ENCODE data around the gene PRKG1. TPM values are rescaled to one million over a fixed set of nuclear protein-coding genes. Genes with fewer than 3 reads are reported as not detected.

The PRKG1 gene
- total and polyA plus RNA-seq, 2 experiments from 2014 or later, result 18.2 to 21.1 TPM

GRCh38 chr10:51367694-51368093 lies 293.4 kb downstream of the PRKG1 start:
- no peaks in the 10 kb centered on the region for H3K27me3 ChIP-seq (ENCODE audit: insufficient read depth)
- no peaks in the 10 kb centered on the region for H3K36me3 Mint-ChIP-seq (ENCODE audit: low read depth)
- no peak for ATAC-seq
- H3K4me3 ChIP-seq, result no peak overlapping the region
- no peak overlapping the region for H2AFZ ChIP-seq
- peak overlapping the region; percentile 24 for H3K4me2 ChIP-seq
- no peaks in the 10 kb centered on the region for H3F3A ChIP-seq (replicated peaks; ENCODE audit: low read depth)
- no peak for DNase-seq (ENCODE audit: low spot score)
- no peak overlapping the region for H3K27ac Mint-ChIP-seq
- no peak for TF ChIP-seq CREB1 (CRISPR knock-in tag; IDR thresholded peaks at IDR 0.05; ENCODE audit: low read depth)
- TF ChIP-seq CTCF (conservative IDR thresholded peaks at IDR 0.05; ENCODE audit: low read depth in 2 of 2), result no peak
- no peak for TF ChIP-seq REST (IDR thresholded peaks at IDR 0.05; ENCODE audit: unreplicated experiment)
- TF ChIP-seq NANOG (IDR thresholded peaks at IDR 0.05; ENCODE audit: borderline replicate concordance), result no peak
- no peak for TF ChIP-seq EZH2phosphoT487 (IDR thresholded peaks at IDR 0.05; ENCODE audit: unreplicated experiment)
- no peak for TF ChIP-seq ZNF114 (CRISPR knock-in tag; IDR thresholded peaks at IDR 0.05)
- TF ChIP-seq JUNB (IDR thresholded peaks at IDR 0.05; ENCODE audit: unreplicated experiment), result no peak
- TF ChIP-seq ETS1 (IDR thresholded peaks at IDR 0.05), result no peak
- no peak for TF ChIP-seq STAT1 (IDR thresholded peaks at IDR 0.05; ENCODE audit: unreplicated experiment)
- TF ChIP-seq POLR2AphosphoS5 (IDR thresholded peaks at IDR 0.05; ENCODE audit: low read depth), result no peak
- no peak for TF ChIP-seq ZNF331 (CRISPR knock-in tag; IDR thresholded peaks at IDR 0.05; ENCODE audit: low read depth)
- TF ChIP-seq ZNF462 (CRISPR knock-in tag; IDR thresholded peaks at IDR 0.05), result no peak
- TF ChIP-seq EZH2 (IDR thresholded peaks at IDR 0.05; ENCODE audit: low read depth, unreplicated experiment), result no peak
- H3K27ac ChIP-seq (ENCODE audit: low read depth), result no peak overlapping the region
- H3K79me2 ChIP-seq (replicated peaks; ENCODE audit: insufficient read depth), result no peaks in the 10 kb centered on the region
- no peaks in the 10 kb centered on the region for H3K36me3 ChIP-seq (ENCODE audit: insufficient read depth)
- peaks cover 60% of the 10 kb centered on the region for H3K4me1 ChIP-seq (ENCODE audit: insufficient read depth)
- H3K4me3 Mint-ChIP-seq, result peak overlapping the region; percentile 7; the same call in 1 of the 3 replicates
- H4K20me1 ChIP-seq (replicated peaks; ENCODE audit: insufficient read depth), result no peaks in the 10 kb centered on the region
- H3K27me3 Mint-ChIP-seq (ENCODE audit: insufficient read depth, low read depth, poor library complexity), result peaks cover 11% of the 10 kb centered on the region
- H3K9me3 Mint-ChIP-seq, result no peaks in the 10 kb centered on the region
- H3K9me2 ChIP-seq (ENCODE audit: insufficient read depth), result no peaks in the 10 kb centered on the region
- peaks cover 79% of the 10 kb centered on the region for H3K4me1 Mint-ChIP-seq

Measured in GM23338 (cell line).